ENCODE results near the gene FOXP3. TPM values are rescaled to one million over a fixed set of nuclear protein-coding genes. Genes with fewer than 3 reads are reported as not detected.

The FOXP3 gene
- polyA plus RNA-seq, 3 donors = 0.10 TPM; not detected in 2

DNA sequence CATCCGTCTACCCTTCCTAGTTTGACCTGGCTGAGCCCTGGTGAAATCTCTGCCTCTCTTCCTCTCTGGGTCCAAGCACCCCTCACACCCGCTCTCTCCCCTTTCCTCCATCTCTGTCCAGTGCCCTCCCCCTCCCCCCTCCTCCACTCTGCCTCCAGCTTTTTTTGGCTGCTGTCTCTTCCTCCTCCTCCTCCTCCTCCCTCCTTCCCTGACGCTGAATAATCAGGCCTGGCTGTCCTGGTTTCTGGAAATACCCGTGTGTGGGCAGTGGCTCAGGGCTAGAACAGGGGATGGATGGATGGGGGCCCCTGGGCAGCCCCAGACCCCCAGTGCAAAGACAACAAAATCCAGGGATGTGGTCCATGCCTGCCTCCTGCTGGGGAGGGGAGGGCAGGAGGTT is 59.8 kb downstream of the FOXP3 start:
- no peak overlapping the region for H3K27ac Mint-ChIP-seq
- Histone ChIP-seq H3K27ac (ENCODE audit: low read depth in 1 of 2, low read length in 2 of 2) (no peak overlapping the region), H3K9ac (ENCODE audit: insufficient read depth, low read length, poor library complexity, severe bottlenecking) (no peak overlapping the region), H3K4me3 (replicated peaks in 1 of 3; ENCODE audit: low read depth in 2 of 3, low read length in 3 of 3) (no peak overlapping the region), H3K9me3 (replicated peaks in 1 of 2; ENCODE audit: control insufficient read depth in 1 of 2, insufficient read depth in 1 of 2, low read length in 2 of 2) (no peaks in the 10 kb centered on the region), H4K20me1 (ENCODE audit: insufficient read depth, low read length) (no peaks in the 10 kb centered on the region), H3K36me3 (replicated peaks in 1 of 2; ENCODE audit: control insufficient read depth in 1 of 2, insufficient read depth in 2 of 2, low read length in 2 of 2) (no peaks in the 10 kb centered on the region), H3K27me3 (ENCODE audit: control insufficient read depth in 2 of 2, insufficient read depth in 2 of 2, low read length in 2 of 2) (no peaks in the 10 kb centered on the region), H3K4me2 (replicated peaks; ENCODE audit: extremely low read depth, low read length, poor library complexity, severe bottlenecking) (no peak overlapping the region), H2AFZ (ENCODE audit: insufficient read depth, low read depth, low read length, poor library complexity, severe bottlenecking) (no peak overlapping the region), H3K4me1 (ENCODE audit: control insufficient read depth in 1 of 2, insufficient read depth in 2 of 2, low read length in 2 of 2) (peaks cover 2 to 9% of the 10 kb centered on the region in 2 donors), H3K79me2 (ENCODE audit: insufficient read depth, low read length) (no peaks in the 10 kb centered on the region)
- 100% methylated on average over 2 of the region's 4 CpGs for WGBS (ENCODE audit: insufficient coverage)
- H3K9me3 Mint-ChIP-seq = peaks cover 0 to 3% (median 0%) of the 10 kb centered on the region in 7 donors
- H3K4me1 Mint-ChIP-seq = peaks cover 7% of the 10 kb centered on the region
- no peak overlapping the region for H3K4me3 Mint-ChIP-seq
- no peaks in the 10 kb centered on the region for H3K36me3 Mint-ChIP-seq
- intact Hi-C loops (cut with micrococcal nuclease) = loop anchor here in 1 of 2 donors (5.0 kb wide), 1 partner anchor 33 kb away; the partner anchor contains the start of gene CCDC22
- H3K27me3 Mint-ChIP-seq (ENCODE audit: low read depth in 3 of 3) = peaks cover 0 to 4% (median 1%) of the 10 kb centered on the region in 3 donors
- no peak for TF ChIP-seq CTCF (IDR thresholded peaks at IDR 0.05)
- DNase-seq = no peak

DNA sequence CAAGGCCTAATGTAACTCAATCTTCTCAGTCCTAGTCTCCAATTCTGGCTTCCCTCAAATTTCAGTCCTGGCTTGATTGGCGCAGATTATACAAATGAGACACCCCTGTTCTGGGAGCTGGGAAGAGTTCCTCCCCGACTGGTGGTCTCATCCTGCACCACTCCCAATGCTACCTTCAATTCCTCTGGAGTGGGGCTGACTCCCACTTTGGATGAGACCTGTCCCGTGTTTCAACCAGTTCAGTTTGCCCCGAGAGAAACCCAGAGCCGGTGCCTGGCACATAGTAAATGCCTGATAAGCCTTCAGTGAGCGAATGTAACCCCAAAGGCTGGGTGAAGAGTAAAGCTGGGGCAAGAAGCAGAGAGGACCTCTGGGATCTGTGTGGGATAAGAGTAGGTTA is 60.5 kb downstream of the FOXP3 start:
- Histone ChIP-seq H3K79me2 (ENCODE audit: insufficient read depth, low read length) (no peaks in the 10 kb centered on the region), H3K9me3 (replicated peaks in 1 of 2; ENCODE audit: control insufficient read depth in 1 of 2, insufficient read depth in 1 of 2, low read length in 2 of 2) (no peaks in the 10 kb centered on the region), H3K4me2 (replicated peaks; ENCODE audit: extremely low read depth, low read length, poor library complexity, severe bottlenecking) (no peak overlapping the region), H3K4me3 (replicated peaks in 1 of 3; ENCODE audit: low read depth in 2 of 3, low read length in 3 of 3) (no peak overlapping the region), H3K27me3 (ENCODE audit: control insufficient read depth in 2 of 2, insufficient read depth in 2 of 2, low read length in 2 of 2) (peaks cover 0 to 6% of the 10 kb centered on the region in 2 donors), H3K9ac (ENCODE audit: insufficient read depth, low read length, poor library complexity, severe bottlenecking) (no peak overlapping the region), H2AFZ (ENCODE audit: insufficient read depth, low read depth, low read length, poor library complexity, severe bottlenecking) (no peak overlapping the region), H3K4me1 (ENCODE audit: control insufficient read depth in 1 of 2, insufficient read depth in 2 of 2, low read length in 2 of 2) (peaks cover 9 to 11% of the 10 kb centered on the region in 2 donors), H3K36me3 (replicated peaks in 1 of 2; ENCODE audit: control insufficient read depth in 1 of 2, insufficient read depth in 2 of 2, low read length in 2 of 2) (no peaks in the 10 kb centered on the region), H4K20me1 (ENCODE audit: insufficient read depth, low read length) (no peaks in the 10 kb centered on the region), H3K27ac (ENCODE audit: low read depth in 1 of 2, low read length in 2 of 2) (no peak overlapping the region)
- Mint-ChIP-seq H3K27ac (no peak overlapping the region), H3K27me3 (ENCODE audit: low read depth in 3 of 3) (peaks cover under 1 to 8% (median 5%) of the 10 kb centered on the region in 3 donors), H3K9me3 (peaks cover 0 to 2% (median 0%) of the 10 kb centered on the region in 7 donors), H3K36me3 (no peaks in the 10 kb centered on the region), H3K4me3 (no peak overlapping the region), H3K4me1 (peaks cover 5% of the 10 kb centered on the region)
- intact Hi-C loops (cut with micrococcal nuclease) = loop anchor here in 1 of 2 donors (5.0 kb wide), 1 partner anchor 33 kb away; the partner anchor contains the start of gene CCDC22
- WGBS (ENCODE audit: insufficient coverage) = 100% methylated on average over 3 of the region's 6 CpGs
- no peak for DNase-seq
- no peak for TF ChIP-seq CTCF (IDR thresholded peaks at IDR 0.05)

All from CD14-positive monocyte (primary cell).